GM21447 (cell line): ENCODE data around the gene ACOT7.

Experiments used
- ATAC-seq: cut with Tn5 transposase; IDR thresholded peaks from one replicate; pipeline ENCODE4 v1.9.1; 2021; ENCODE audit not compliant: unreplicated experiment

ACOT7 gene

DNA sequence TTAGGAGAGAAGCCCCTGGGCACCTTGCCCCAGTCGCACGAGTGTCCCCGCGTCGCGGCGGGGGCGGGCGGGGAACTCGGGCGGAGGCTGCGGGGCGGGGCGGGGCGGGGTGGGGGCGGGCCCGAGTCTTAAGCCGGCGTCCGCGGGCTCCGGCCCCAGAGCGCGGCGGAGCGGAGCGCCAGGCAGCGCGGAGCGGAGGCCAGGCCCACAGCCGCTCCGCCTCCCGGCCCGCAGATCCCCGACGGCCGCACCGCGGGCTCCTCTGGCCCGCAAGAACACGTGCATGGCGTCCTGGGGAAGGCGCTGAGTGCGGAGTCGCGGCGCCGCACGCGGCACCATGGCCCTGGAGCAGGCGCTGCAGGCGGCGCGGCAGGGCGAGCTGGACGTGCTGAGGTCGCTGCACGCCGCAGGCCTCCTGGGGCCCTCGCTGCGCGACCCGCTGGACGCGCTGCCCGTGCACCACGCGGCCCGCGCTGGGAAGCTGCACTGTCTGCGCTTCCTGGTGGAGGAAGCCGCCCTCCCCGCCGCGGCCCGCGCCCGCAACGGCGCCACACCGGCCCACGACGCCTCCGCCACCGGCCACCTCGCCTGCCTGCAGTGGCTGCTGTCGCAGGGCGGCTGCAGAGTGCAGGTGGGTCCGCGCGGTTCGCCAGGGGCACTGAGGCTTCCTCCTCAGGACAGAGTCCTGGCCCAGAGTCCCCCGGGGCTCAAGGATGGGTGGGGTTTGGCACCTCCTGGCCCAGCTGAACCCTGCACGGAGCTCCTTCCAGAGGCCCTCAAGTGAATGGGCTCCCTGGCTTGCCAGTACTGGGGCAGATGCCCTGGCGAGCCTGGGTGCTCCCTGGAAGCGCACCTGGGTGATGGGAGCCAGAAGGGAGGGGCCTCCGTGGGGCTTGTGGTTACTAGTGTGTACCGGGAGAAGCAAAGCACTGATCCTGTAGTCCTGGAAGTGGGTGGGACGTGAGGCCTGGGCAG lies 31.3 kb upstream of the ACOT7 start, which contains the start of gene ESPN:
Gene ESPN, plus strand, starts transcription at position 158 of the 975 bp plus-strand sequence. Its CDS starts 180 bp downstream, at position 338.
- no peak for ATAC-seq

DNA sequence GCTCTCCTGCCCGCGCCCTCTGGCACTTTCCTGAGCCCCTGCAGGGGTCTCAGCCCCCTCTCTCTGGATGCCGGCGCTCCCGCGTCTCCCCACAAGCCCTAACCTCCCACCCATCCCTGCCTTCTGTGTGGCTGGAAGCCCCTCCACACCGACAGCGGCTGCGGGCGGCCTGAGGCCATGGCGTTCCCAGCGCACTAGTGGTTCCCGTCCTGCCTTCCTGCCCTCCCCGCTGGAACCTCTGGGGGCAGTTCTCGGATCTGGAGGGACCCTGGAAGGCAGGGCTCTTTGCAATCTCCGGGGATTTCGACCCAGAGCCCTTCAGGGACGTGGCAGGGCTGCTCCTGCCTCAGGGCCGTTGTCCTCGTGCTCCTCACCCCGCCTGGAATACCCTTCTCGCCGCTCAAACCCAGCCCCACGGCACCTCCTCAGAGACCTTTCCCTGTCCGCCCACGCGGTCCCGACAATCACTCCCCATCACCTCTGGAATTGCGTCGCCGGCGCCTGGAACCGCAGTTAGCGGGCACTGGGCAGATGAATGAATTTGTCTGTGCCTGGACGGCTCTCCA lies 30.5 kb upstream of the ACOT7 start:
- ATAC-seq: no peak

DNA sequence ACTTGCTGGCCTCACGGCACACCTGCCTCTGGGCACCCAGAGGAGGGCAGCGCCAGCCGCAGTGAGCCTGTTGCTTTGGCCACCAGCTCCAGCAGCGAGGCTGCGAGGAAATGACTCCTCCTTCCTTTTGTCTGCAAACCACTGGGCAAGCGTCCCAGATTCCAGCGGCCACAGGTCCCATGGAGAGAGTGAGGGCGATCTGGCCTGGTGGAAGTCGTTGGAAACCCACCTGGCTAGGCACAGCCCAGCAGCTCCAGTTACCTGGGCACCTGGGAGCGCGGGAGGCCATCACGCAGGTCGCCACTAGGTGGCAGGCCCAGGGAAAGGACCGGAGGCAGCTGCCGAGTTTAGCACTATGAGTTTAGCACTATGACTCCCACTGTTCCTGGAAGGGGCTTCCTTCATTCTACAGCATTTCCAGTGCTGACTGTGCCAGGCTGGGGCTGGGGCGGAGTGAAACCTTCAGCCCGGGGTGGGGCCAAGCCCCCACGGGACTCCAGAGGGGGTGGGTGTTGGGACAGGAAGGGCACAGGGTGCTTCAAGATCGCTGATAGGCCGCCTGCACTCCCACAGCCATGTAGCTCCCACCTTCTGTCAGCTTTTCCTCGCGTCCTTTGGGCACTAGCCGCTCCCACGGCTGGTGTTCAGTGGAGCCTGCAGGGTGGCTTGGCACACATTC lies 29.9 kb upstream of the ACOT7 start:
- no peak for ATAC-seq

DNA sequence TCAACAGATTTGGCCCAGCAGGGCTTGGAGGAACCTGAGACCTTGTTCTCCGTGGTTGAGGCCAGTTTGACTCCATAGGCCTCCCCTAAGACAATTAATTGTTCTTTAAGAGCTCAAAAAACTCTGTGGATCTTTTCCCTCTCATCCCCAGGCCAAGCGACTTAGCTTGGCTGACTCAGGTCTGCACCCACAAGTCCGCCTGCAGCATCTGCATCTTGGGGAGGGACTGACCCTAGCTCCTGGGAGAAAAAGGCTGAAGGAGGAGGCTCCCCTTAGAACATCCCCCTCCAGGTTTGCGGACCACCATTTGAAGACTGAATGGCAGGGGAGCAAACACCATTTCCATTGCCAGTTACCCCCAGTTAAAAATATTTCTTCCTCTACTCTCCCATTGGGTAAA lies 27.7 kb upstream of the ACOT7 start:
- no peak for ATAC-seq

DNA sequence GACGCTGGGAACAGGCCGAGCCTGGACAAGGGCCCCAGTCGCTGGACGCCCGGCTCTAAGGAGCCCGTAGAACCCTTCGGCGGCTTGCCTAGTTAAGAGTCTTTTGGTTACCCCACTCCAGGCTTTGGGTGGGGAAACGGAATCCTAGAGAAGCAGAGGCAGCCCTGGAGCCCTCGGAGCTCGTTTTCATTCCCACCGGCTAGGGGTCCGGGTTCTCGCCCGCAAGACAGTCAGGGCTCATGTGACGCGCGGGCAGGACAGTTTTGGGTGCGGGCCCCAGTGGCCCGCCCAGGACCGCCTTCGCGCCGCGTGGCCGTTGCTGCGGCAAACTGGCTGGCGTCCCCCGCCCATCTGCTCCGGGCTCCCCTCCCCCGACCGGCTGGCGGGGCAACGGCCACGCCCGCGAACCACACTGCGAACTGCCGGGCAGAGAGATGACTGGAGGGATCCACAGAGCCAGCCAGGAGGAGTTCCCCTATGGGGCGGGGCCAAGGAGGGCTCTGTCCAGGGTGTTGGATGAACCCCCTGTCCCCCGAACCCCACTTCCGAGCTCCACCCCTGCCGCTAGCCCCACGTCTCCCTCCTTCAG lies 27.0 kb upstream of the ACOT7 start:
- ATAC-seq: no peak

DNA sequence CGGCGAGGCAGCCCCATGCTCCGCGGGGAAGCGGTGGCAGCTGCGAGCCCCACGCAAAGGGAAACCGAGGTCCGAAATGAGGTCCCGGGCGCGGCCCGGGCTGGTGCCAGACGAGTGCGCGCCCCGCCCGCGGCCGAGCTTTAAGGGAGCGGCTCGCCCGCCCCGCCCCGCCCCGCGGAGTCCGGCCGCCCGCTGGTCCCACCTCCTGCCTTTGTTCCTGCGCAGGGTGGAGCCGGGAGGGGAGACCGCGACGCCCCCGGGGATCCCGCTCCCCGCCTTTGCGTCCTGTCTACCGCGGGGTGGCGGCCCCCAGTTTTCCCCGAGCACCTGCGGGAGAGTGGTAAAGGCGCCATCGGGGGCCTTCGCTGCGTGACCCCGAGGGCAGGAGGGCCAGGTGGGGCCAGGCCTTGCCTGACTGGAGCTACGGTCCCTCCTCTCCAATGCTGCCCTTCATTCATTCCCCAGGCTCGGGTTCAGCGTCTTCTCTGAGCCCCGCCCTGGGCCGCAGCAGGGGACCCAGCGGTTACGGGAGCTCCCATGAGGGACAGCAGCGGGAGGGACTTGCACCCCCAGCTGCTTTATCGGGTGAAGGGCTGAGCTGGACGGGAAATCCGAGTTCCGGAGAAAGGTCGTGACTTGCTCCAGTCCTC lies 26.4 kb upstream of the ACOT7 start, which contains the start of gene HES2:
Gene HES2, minus strand, starts transcription at position 116 of the 650 bp plus-strand sequence. Its CDS starts 99 bp downstream, at position 17.
- ATAC-seq: no peak

DNA sequence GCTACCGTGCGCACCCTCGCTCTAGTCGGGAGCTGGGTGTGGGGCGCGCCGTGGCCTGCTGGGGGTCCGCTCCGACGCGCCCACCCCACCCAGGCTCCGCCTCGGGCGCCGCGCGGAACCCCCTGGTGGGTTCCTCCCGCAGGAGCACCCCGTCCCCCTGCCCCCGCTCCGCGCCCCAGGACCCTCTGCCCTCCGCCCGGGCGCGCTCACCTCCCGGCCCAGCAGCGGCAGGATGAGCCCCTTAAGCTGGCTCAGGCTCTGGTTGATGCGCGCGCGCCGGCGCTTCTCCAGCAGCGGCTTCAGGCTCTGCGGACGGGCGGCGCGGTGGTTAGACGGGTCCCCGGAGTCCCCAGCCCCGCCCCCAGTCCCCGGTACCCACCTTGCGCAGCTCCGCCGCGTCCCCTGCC lies 25.8 kb upstream of the ACOT7 start:
- no peak for ATAC-seq

DNA sequence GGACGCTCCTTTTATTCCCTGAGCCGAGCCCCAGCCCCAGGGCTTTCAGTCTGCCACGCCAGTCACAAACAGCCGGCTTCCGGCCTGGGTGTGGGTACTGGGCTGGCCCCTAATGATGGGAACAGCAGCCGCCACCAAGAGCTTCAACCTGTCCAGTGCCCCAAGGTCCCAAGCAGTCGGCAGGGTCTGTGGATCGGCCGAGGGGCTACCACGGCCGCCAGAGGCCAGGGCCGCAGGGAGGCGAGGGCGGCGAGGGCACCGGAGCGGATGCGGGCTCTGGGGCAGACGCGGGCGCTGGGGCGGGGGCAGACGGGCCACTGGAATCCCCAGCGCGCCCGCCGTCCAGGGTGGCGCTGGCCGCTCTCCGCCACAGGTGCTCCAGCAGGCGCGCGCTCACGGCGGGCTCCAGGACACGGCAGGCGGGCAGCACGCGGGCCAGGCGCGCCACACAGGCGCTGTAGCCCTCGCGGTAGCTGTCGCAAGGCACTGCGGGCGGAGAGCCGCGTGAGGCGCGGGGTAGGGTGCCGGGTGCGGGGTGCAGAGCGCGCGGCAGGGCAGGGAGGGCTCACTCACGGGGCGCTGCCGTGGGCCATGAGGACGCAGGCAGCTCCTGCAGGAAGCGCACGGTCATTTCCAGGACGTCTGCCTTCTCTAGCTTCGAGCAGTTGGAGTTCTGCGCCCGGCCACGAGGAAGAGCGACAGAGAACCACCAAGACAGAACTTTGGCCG lies 25.3 kb upstream of the ACOT7 start:
- ATAC-seq: no peak

DNA sequence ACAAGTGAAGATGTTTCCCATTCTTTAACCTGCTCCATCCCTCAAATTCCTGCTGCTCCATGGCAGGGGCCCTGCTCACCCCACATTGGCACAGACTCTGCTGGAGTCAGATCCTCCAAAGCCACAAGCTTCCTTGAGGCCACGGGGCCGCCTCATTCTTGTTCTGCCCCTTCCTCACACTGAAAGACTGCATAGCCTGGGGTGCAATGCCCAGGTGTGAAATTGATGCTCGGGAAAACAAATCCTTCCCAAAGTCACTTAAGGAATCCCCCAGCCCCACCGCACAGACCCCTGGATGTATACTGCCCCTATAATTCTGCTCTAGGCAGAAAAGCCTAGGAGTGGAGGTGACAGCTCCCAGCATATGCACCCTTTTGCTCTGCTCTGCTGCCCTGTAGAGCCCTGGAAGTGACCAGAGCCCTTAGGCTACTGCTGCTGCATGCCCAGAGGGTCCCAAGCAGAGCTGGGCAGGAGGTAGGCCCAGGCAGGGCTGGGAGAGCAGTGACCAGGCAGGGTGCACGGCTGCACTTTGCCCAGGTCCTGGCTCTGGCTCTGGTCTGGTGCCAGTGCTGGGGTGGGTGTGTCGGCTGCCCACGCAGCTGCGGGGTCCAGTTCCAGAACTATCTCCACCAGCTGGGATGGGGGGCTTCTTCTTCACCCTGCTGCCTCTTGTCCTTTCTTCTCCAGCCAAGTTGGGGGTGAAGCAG lies 24.5 kb upstream of the ACOT7 start:
- no peak for ATAC-seq

DNA sequence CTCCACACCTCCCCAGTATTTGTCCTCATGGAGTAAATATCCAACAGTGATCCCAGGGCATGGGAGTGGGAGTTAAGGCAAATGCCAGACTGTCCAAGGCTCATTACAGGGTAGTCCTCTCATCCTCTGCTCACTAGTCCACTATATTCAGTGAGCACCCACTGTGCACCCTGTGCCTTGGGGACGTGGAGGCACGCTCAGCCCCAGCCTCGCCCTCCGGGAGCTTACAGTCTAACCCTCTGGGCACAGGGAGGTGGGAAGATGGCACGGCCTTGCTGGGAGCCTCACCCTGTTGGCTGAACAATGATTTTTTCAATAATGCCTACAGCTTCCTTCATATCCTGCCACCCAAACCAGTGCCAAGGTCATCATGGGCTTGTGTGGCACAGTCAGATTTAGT lies 23.3 kb upstream of the ACOT7 start:
- ATAC-seq: no peak

DNA sequence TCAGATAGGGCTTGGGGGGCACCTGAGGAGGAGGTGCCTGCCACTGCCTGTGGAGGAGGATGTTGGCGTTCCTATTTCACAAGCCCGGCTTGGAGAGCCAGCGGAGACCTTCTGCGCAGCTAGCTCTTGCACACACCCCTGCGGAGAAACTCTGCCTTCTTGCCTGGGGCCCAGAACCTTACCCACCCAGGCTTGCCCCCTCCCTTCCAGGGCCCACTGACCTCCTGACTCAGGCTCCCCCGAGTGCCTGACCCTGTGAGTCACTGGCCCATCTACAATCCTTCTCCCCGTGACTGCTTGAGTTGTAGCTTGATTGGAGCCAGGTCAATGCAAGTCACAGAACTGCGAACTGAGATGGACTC lies 22.7 kb upstream of the ACOT7 start:
- no peak for ATAC-seq

DNA sequence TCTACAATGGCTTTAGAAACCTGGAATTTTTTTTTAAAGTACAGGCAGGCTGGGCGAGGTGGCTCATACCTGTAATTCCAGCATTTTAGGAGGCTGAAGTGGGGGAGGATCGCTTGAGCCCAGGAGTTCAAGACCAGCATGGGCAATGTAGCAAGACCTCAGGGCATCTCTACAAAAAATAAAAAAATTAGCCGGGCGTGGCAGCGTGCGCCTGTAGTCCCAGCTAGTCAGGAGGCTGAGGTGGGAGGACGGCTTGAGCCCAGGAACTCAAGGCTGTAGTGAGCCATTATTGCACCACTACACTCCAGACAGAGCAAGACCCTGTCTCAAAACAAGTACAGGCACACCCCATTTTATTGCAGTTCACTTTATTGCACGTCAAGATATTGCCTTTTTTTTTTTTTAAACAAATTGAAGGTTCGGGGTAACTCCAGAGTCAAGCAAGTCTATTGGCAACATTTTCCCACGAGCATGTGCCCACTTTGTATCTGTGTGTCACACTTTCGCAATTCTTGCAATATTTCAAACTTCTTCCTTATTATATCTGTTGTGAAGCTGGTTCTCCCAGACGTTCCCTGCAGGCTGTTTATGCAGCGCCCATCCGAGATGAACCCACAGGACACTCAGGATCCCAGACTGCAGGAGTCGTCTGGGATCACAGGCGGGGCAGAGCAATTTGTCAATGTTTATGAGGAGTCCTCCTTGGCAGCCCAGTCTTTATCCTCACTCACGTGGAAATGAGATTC lies 21.5 kb upstream of the ACOT7 start:
- ATAC-seq: no peak

DNA sequence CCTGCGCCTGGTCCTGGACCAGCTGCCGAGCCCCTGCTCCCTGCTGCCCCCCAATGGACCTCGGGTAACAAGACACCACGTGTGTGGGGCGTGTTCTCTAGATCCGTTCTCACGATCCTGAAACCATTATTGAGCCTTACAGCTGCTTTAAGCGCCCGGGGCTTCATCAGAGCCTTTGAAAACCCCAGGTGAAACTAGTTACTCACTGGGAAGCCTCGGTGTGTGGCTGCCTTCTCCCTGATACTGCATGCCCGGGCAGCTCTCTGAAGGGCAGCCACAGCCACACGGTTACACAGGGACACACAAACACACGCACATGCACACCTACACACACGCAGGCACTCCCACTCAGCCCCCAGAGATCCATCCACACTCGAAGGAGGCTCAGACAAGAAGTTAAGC lies 20.9 kb upstream of the ACOT7 start:
- ATAC-seq: no peak

DNA sequence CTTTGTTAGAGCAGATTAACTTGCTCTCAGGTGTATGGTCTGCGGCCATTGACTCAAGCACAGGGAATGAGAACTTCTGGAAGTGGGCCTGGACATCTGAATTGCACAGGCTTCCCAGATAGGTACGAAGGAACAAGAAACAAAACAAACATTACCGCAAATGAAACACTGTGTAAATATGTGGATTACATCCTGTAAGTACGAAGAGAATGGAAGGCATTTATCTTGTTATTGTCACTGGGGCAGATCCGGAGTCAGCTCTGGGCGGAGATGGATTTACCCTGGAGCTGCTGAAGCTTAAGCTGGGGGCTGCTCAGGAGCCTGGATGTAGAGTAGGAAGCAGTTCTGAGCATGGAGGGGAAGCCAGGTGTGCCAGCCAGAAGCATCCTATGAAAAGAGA lies 19.3 kb upstream of the ACOT7 start:
- no peak for ATAC-seq

DNA sequence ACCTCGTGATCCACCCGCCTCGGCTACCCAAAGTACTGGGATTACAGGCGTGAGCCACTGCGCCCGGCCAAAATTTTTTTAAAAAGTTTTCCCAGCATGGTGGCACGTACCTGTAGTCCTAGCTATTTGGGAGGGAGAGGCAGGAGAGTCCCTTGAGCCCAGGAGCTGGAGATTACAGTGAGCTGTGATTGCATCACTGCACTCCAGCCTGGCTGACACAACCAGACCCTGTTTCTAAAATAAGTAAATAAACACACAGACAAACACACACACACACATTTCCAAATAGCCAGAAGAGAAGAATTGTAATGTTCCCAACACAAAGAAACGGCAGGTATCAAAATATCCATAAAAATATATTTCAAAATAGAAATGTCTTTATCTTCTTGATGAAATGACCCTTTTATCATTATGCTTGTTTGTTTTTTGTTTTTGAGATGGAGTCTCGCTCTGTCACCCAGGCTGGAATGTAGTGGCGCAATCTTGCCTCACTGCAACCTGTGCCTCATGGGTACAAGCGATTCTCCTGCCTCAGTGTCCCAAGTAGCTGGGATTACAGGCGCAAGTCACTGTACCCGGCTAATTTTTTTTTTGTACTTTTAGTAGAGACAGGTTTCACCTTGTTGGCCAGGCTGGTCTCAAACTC lies 16.8 kb upstream of the ACOT7 start:
- no peak for ATAC-seq

DNA sequence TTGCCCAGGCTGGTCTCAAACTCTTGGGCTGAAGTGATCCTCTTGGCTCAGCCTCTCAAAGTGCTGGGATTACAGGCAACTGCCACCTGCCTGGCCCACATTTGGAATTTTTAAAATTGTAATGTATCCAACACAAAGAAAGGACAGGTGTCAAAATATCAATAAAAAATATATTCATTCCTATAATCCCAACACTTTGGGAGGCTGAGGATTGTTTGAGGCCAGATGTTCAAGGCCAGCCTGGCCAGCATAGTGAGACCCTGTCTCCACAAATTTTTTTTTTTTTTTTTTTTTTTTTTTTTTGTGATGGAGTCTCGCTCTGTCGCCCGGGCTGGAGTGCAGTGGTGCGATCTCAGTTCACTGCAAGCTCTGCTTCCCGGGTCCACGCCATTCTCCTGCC lies 16.2 kb upstream of the ACOT7 start:
- no peak for ATAC-seq

DNA sequence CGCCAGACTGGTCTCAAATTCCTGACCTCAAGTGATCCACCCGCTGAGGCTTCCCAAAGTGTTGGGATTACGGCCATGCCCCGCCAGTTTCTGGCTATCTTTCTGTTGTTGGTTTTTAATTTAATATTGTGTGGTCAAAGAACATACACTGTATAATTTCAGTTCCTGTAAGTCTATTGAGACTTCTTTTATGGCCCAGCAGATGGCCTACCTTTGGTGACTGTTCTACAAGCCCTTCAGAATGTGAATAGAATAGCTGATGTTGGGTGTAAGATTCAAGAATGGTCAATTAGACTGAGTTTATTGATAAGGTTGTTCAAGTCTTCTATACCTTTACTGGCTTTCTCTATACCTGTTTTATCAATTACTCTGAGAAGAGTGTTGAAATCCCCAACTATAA lies 15.5 kb upstream of the ACOT7 start:
- no peak for ATAC-seq

DNA sequence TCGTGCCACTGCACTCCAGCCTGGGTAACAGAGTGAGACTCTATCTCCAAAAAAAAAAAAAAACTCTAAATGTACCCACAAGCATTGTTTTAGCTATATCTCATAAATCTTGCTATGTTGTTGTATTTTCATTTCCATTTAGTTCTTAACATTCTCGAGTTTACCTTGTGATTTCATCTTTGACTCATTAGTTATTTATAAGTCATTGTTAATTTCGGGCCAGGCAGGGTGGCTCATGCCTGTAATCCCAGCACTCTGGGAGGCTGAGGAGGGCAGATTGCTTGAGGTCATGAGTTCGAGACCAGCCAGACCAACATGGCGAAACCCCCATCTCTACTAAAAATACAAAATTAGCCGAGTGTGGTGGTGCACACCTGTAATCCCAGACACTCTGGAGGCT lies 14.5 kb upstream of the ACOT7 start:
- no peak for ATAC-seq
